Measurements from ENCODE around the gene ENG.

- TF ChIP-seq CTCF (IDR thresholded peaks at IDR 0.05): no peak
- TF ChIP-seq POLR2A (IDR thresholded peaks at IDR 0.05): no peak
These were observed 18.8 kb upstream of the ENG start for GRCh38 chr9:127873223-127873691.
